BLaER1 (cell line): ENCODE measurements around the gene NLRP10.
A peak's percentile ranks its signal among the peaks of the same experiment; 100 is the strongest.

Source experiments
- H3K27ac ChIP-seq: shearing (Covaris generic); formaldehyde crosslinking; 2 replicates; pipeline ENCODE4 v1.8.1; 2022
- H3K27me3 ChIP-seq: shearing (Covaris generic); formaldehyde crosslinking; 2 replicates; pipeline ENCODE4 v1.8.1; 2022
- H3K36me3 ChIP-seq: shearing (Covaris generic); formaldehyde crosslinking; 2 replicates; pipeline ENCODE4 v1.8.1; 2022
- H3K4me1 ChIP-seq: shearing (Covaris generic); formaldehyde crosslinking; 2 replicates; pipeline ENCODE4 v1.8.1; 2022
- H3K4me2 ChIP-seq: shearing (Covaris generic); formaldehyde crosslinking; 2 replicates; pipeline ENCODE4 v1.8.1; 2022
- H3K4me3 ChIP-seq: shearing (Covaris generic); formaldehyde crosslinking; 2 replicates; pipeline ENCODE4 v1.8.1; 2022
- H3K9ac ChIP-seq: shearing (Covaris generic); formaldehyde crosslinking; 2 replicates; pipeline ENCODE4 v1.8.1; 2022
- H3K9me3 ChIP-seq: shearing (Covaris generic); formaldehyde crosslinking; 2 replicates; pipeline ENCODE4 v1.8.1; 2022
- H4K20me1 ChIP-seq: shearing (Covaris generic); formaldehyde crosslinking; 2 replicates; pipeline ENCODE4 v1.8.1; 2022
- Cebpa-rat ChIP-seq: shearing (Covaris generic); IDR thresholded peaks from 2 replicates; pipeline ENCODE4 v1.8.1; 2022

NLRP10 gene, protein sequence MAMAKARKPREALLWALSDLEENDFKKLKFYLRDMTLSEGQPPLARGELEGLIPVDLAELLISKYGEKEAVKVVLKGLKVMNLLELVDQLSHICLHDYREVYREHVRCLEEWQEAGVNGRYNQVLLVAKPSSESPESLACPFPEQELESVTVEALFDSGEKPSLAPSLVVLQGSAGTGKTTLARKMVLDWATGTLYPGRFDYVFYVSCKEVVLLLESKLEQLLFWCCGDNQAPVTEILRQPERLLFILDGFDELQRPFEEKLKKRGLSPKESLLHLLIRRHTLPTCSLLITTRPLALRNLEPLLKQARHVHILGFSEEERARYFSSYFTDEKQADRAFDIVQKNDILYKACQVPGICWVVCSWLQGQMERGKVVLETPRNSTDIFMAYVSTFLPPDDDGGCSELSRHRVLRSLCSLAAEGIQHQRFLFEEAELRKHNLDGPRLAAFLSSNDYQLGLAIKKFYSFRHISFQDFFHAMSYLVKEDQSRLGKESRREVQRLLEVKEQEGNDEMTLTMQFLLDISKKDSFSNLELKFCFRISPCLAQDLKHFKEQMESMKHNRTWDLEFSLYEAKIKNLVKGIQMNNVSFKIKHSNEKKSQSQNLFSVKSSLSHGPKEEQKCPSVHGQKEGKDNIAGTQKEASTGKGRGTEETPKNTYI

GRCh38 chr11:7965386-7965785 is at the start of gene NLRP10:
Gene NLRP10 (minus strand): TSS chr11:7965447. CDS start chr11:7963495, 1,952 bp downstream.
- Histone ChIP-seq H3K9ac (no peak within 1 kb of the TSS), H4K20me1 (no peaks in the 10 kb centered on the region), H3K27me3 (no peaks in the 10 kb centered on the region), H3K27ac (no peak within 1 kb of the TSS), H3K36me3 (no peaks in the 10 kb centered on the region), H3K4me3 (no peak within 1 kb of the TSS), H3K4me2 (peak within 1 kb of the TSS; percentile 41), H3K9me3 (peaks cover 18% of the 10 kb centered on the region; the same call in 1 of the 2 replicates), H3K4me1 (peaks cover 19% of the 10 kb centered on the region)
- no peak for TF ChIP-seq Cebpa-rat

DNA sequence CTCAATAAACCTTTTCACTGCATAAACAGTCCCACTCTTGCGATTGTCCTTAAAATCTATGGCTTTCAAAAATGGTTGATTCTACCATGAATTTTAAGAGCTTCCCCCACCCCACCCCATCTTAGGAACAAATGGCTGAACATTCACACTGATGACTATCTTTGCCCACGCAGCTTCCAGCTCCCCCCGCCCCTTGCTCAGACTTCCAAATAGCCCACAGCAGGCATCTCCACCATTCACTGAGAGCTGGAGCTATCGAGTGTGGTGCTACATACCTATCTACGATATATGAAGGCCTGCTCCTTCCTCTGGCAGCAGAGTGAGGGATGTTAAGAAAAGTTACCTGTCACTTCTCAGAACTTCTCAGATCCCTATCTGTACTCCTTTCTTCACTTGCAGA is 48.6 kb upstream of the NLRP10 start:
- H3K4me3 ChIP-seq: no peak overlapping the region
- H3K4me2 ChIP-seq: no peak overlapping the region
- no peaks in the 10 kb centered on the region for H4K20me1 ChIP-seq
- H3K4me1 ChIP-seq: peaks cover 5% of the 10 kb centered on the region
- no peaks in the 10 kb centered on the region for H3K9me3 ChIP-seq
- no peak overlapping the region for H3K27ac ChIP-seq
- H3K9ac ChIP-seq: no peak overlapping the region
- H3K27me3 ChIP-seq: peaks cover 10% of the 10 kb centered on the region
- H3K36me3 ChIP-seq: no peaks in the 10 kb centered on the region
- no peak for TF ChIP-seq Cebpa-rat

DNA sequence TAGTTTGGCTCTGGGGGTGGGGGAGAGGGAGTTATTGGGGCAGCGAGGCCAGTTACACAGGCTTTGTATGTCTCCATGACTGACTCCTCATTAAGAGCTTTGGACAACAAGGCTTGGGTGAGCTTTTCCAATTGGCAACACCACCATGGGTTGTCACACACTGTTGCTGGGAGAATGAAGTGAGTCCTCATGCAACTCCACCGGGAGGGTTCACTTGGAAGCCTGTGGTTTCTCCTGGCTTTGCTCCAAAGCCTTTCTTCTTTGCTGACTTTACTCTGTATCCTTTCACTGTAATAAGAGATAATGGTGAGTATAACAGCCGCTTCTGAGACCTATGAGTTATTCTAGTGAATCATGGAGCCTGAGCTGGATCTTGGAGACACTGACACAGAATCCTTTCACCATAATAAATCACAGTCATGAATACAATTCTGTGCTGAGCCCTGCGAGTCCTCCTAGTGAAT is 46.8 kb upstream of the NLRP10 start:
- Histone ChIP-seq H3K4me3 (no peak overlapping the region), H3K4me2 (no peak overlapping the region), H3K36me3 (no peaks in the 10 kb centered on the region), H3K4me1 (peaks cover 6% of the 10 kb centered on the region; the same call in 1 of the 2 replicates), H3K9ac (no peak overlapping the region), H4K20me1 (no peaks in the 10 kb centered on the region), H3K9me3 (no peaks in the 10 kb centered on the region), H3K27me3 (no peaks in the 10 kb centered on the region), H3K27ac (no peak overlapping the region)
- TF ChIP-seq Cebpa-rat: no peak

DNA sequence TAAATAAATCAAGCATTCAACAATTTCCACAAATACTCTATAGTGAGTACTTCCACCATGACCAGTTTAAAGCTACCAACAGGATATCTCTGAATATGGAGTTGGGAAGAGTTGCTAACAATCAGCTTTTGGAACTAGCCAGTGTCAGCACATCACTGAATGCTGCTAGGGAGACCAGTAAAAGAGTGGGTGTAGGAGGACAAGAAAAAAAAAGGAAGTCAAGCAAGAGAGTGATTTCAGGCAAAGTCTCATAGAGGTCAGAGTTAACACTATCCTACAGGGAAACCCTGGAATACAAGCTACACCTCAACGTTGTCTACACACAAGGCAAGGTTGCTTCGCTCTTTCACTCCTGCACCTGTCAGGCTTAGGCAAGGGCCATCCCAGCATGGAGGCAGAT is 46.1 kb upstream of the NLRP10 start:
- Histone ChIP-seq H3K4me1 (peaks cover 6% of the 10 kb centered on the region; the same call in 1 of the 2 replicates), H3K4me3 (no peak overlapping the region), H3K27ac (no peak overlapping the region), H4K20me1 (no peaks in the 10 kb centered on the region), H3K27me3 (no peaks in the 10 kb centered on the region), H3K4me2 (no peak overlapping the region), H3K9me3 (no peaks in the 10 kb centered on the region), H3K36me3 (no peaks in the 10 kb centered on the region), H3K9ac (no peak overlapping the region)
- no peak for TF ChIP-seq Cebpa-rat

- H3K27ac ChIP-seq: no peak overlapping the region
These were observed 44.6 kb upstream of the NLRP10 start for GRCh38 chr11:8009856-8010255.

DNA sequence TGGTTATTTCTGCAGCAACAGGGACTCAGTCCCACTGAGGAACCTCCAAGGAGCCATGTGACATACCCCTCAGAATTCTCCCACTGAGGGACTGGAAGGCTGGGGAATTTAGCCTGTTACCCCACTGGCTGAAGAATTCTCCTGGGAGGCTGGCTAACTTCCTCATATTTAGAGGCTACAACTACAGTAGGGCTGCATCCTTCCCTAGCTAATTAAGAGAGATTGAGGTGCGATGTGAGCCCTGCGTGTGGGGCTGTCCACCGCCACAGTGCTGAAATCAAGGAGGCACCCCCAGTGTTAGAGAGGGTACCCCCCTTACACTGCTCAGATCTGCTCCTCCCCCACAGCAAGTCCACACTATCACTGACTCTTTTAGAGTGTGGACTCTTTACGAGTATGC is 43.0 kb upstream of the NLRP10 start:
- Histone ChIP-seq H3K9me3 (no peaks in the 10 kb centered on the region), H3K9ac (no peak overlapping the region), H3K27me3 (no peaks in the 10 kb centered on the region), H3K27ac (no peak overlapping the region), H4K20me1 (no peaks in the 10 kb centered on the region), H3K4me1 (peaks cover 6% of the 10 kb centered on the region; the same call in 1 of the 2 replicates), H3K4me2 (no peak overlapping the region), H3K36me3 (no peaks in the 10 kb centered on the region), H3K4me3 (no peak overlapping the region)
- no peak for TF ChIP-seq Cebpa-rat

More at GRCh38 chr11:8009856-8010255, 44.6 kb upstream of the NLRP10 start:
- H3K36me3 ChIP-seq: no peaks in the 10 kb centered on the region
- no peaks in the 10 kb centered on the region for H3K27me3 ChIP-seq
- H3K9ac ChIP-seq: no peak overlapping the region
- H4K20me1 ChIP-seq: no peaks in the 10 kb centered on the region
- TF ChIP-seq Cebpa-rat: no peak
- no peak overlapping the region for H3K4me3 ChIP-seq
- peaks cover 6% of the 10 kb centered on the region; the same call in 1 of the 2 replicates for H3K4me1 ChIP-seq
- H3K4me2 ChIP-seq: no peak overlapping the region
- no peaks in the 10 kb centered on the region for H3K9me3 ChIP-seq

- TF ChIP-seq Cebpa-rat: no peak
- H3K27me3 ChIP-seq: no peaks in the 10 kb centered on the region
- no peaks in the 10 kb centered on the region for H4K20me1 ChIP-seq
- no peak overlapping the region for H3K27ac ChIP-seq
- H3K9me3 ChIP-seq: no peaks in the 10 kb centered on the region
- H3K36me3 ChIP-seq: no peaks in the 10 kb centered on the region
- H3K9ac ChIP-seq: no peak overlapping the region
- peaks cover 6% of the 10 kb centered on the region; the same call in 1 of the 2 replicates for H3K4me1 ChIP-seq
- H3K4me2 ChIP-seq: no peak overlapping the region
- no peak overlapping the region for H3K4me3 ChIP-seq
These were observed 41.2 kb upstream of the NLRP10 start for GRCh38 chr11:8006349-8006977.

DNA sequence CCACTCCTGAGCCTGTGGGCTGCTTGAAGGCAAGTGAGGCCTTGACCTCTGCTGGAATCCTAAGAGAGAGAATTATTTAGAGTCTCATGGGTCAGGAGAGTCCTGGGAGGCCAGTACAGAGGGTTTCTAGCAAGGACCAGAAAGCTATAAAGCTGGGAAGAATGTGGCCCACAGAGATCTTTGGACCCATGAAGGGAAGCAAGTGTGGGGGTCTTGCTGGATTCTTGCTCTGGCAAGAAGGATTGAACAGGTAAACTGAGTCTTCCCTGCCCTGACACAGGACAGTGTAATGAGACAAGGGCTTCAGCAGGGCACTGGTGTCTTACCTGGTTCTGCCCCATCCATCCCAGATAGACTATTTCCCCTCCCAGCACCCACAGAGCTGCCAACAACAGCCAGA is 40.3 kb upstream of the NLRP10 start:
- H3K4me1 ChIP-seq: peaks cover 6% of the 10 kb centered on the region; the same call in 1 of the 2 replicates
- no peak overlapping the region for H3K4me2 ChIP-seq
- no peak overlapping the region for H3K27ac ChIP-seq
- TF ChIP-seq Cebpa-rat: no peak
- H3K9me3 ChIP-seq: no peaks in the 10 kb centered on the region
- 0 out of 2 replicates have a peak, but pooled peaks cover 1% of the 10 kb centered on the region for H3K36me3 ChIP-seq
- no peaks in the 10 kb centered on the region for H4K20me1 ChIP-seq
- H3K27me3 ChIP-seq: no peaks in the 10 kb centered on the region
- H3K9ac ChIP-seq: 0 out of 2 replicates have a peak overlapping the region, but pooled peaks have one; percentile 29
- H3K4me3 ChIP-seq: no peak overlapping the region

- peaks cover 6% of the 10 kb centered on the region; the same call in 1 of the 2 replicates for H3K4me1 ChIP-seq
- no peak overlapping the region for H3K9ac ChIP-seq
- H4K20me1 ChIP-seq: no peaks in the 10 kb centered on the region
- peaks cover 14% of the 10 kb centered on the region for H3K36me3 ChIP-seq
- H3K4me3 ChIP-seq: no peak overlapping the region
- TF ChIP-seq Cebpa-rat: no peak
- no peak overlapping the region for H3K27ac ChIP-seq
- H3K9me3 ChIP-seq: no peaks in the 10 kb centered on the region
- H3K27me3 ChIP-seq: no peaks in the 10 kb centered on the region
- H3K4me2 ChIP-seq: no peak overlapping the region
These were observed 38.8 kb upstream of the NLRP10 start for GRCh38 chr11:8004008-8004407.
